Measurements from ENCODE around the gene PIK3C3.

DNA sequence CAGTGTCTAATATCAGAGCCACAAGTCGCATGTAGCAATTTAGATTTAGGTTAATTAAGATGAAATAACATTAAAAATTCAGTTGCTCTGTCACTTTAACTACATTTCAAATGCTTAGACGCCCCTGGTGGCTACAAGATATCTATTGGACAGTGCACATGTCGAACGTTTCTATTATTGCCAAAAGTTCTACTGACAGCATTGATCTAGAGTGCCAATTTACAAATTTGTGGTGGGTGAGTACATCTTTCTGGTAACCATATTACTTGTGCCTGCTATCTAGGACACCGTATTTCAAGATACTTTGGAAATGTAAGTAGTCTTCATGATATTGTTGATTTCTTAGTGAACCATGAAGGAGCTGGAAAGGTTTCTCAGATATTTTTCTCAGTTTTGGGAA is 20.2 kb downstream of the PIK3C3 start:
- no peak for TF ChIP-seq CTCF (IDR thresholded peaks at IDR 0.05)
- TF ChIP-seq POLR2A (IDR thresholded peaks at IDR 0.05), result no peak
- no peak for TF ChIP-seq POLR2AphosphoS5 (IDR thresholded peaks at IDR 0.05)

All from breast epithelium (tissue), 3 donors.